Activated effector memory CD4-positive, alpha-beta T cell treated with anti-CD3 and anti-CD28 coated beads, Interleukin-2, amount 50 U/mL, for 16 hours (primary cell): ENCODE data around the gene ZP2.
"Not testable (repeated sequence)": the region's sequence is repeated elsewhere in the genome, so short reads cannot be mapped to it uniquely, and the experiment has no call there.

ENCODE experiments used
- DNase-seq: peaks from one replicate; pipeline ENCODE4 v3.0.0-alpha.2; 2020

The ZP2 gene

GRCh38 chr16:21208446-21209230 lies 2.7 kb downstream of the ZP2 start:
- DNase-seq, result no peak

- DNase-seq, result no peak
These were observed 4.8 kb downstream of the ZP2 start for GRCh38 chr16:21206550-21206949.

GRCh38 chr16:21205303-21205702 lies 6.1 kb downstream of the ZP2 start:
- no peak for DNase-seq

- no peak for DNase-seq
These were observed 8.1 kb downstream of the ZP2 start for GRCh38 chr16:21203155-21203797.

- DNase-seq, result no peak
These were observed 11.7 kb downstream of the ZP2 start for GRCh38 chr16:21199607-21200218.

- DNase-seq, result no peak
These were observed 13.8 kb downstream of the ZP2 start for GRCh38 chr16:21197621-21198020.

- no peak for DNase-seq
These were observed 14.3 kb downstream of the ZP2 start for GRCh38 chr16:21197112-21197511.

GRCh38 chr16:21195330-21195729 lies 16.0 kb downstream of the ZP2 start:
- not testable (repeated sequence) for DNase-seq

GRCh38 chr16:21194771-21195301 lies 16.5 kb downstream of the ZP2 start:
- no peak for DNase-seq

GRCh38 chr16:21192991-21193390 lies 18.4 kb downstream of the ZP2 start:
- DNase-seq, result no peak

GRCh38 chr16:21190599-21190998 lies 20.8 kb downstream of the ZP2 start:
- DNase-seq, result no peak

- no peak for DNase-seq
These were observed 21.4 kb downstream of the ZP2 start for GRCh38 chr16:21190013-21190412.

- DNase-seq, result no peak
These were observed 22.1 kb downstream of the ZP2 start for GRCh38 chr16:21189311-21189710.

GRCh38 chr16:21186326-21186691 lies 25.1 kb downstream of the ZP2 start:
- DNase-seq, result no peak

- no peak for DNase-seq
These were observed 25.6 kb downstream of the ZP2 start for GRCh38 chr16:21185659-21186325.

- DNase-seq, result no peak
These were observed 26.5 kb downstream of the ZP2 start for GRCh38 chr16:21184834-21185233.

GRCh38 chr16:21183995-21184394 lies 27.4 kb downstream of the ZP2 start:
- no peak for DNase-seq

- no peak for DNase-seq
These were observed 31.4 kb downstream of the ZP2 start for GRCh38 chr16:21179983-21180365.

- no peak for DNase-seq
These were observed 32.0 kb downstream of the ZP2 start for GRCh38 chr16:21179126-21179982.

GRCh38 chr16:21175397-21175796 lies 36.0 kb downstream of the ZP2 start:
- no peak for DNase-seq

GRCh38 chr16:21172650-21173049 lies 38.7 kb downstream of the ZP2 start:
- no peak for DNase-seq

- DNase-seq, result not testable (repeated sequence)
These were observed 41.3 kb downstream of the ZP2 start for GRCh38 chr16:21170116-21170515.
